SH-SY5Y (cell line): ENCODE data around the gene DPYD.

Experiments used
- GATA2 ChIP-seq: IDR thresholded peaks from 2 replicates; pipeline ENCODE4 v1.6.1; 2011; ENCODE audit warnings: mild to moderate bottlenecking, low read depth, low read length
- GATA3 ChIP-seq: IDR thresholded peaks from 2 replicates; pipeline ENCODE4 v1.6.1; 2011; ENCODE audit warnings: low read depth, mild to moderate bottlenecking, low read length, moderate library complexity

DPYD gene

GRCh38 chr1:97441966-97442365, 478.9 kb downstream of the DPYD start:
- TF ChIP-seq GATA2 (no peak), GATA3 (no peak)

- TF ChIP-seq GATA2 (no peak), GATA3 (no peak)
These were observed 487.0 kb downstream of the DPYD start for GRCh38 chr1:97433824-97434177.

- TF ChIP-seq GATA2 = no peak
- no peak for TF ChIP-seq GATA3
These were observed 487.6 kb downstream of the DPYD start for GRCh38 chr1:97433094-97433823.

- TF ChIP-seq GATA2 (no peak), GATA3 (no peak)
These were observed 493.5 kb downstream of the DPYD start for GRCh38 chr1:97427371-97427770.

- TF ChIP-seq GATA2 (no peak), GATA3 (no peak)
These were observed 496.6 kb downstream of the DPYD start for GRCh38 chr1:97424209-97424608.

- no peak for TF ChIP-seq GATA3
- TF ChIP-seq GATA2 = no peak
These were observed 497.4 kb downstream of the DPYD start for GRCh38 chr1:97423403-97423802.

GRCh38 chr1:97417661-97418060, 503.2 kb downstream of the DPYD start:
- TF ChIP-seq GATA2 = no peak
- no peak for TF ChIP-seq GATA3

GRCh38 chr1:97414682-97415312, 506.0 kb downstream of the DPYD start:
- TF ChIP-seq GATA2 (no peak), GATA3 (no peak)

GRCh38 chr1:97412737-97413136, 508.1 kb downstream of the DPYD start:
- no peak for TF ChIP-seq GATA3
- no peak for TF ChIP-seq GATA2

- TF ChIP-seq GATA3 = no peak
- no peak for TF ChIP-seq GATA2
These were observed 508.7 kb downstream of the DPYD start for GRCh38 chr1:97412166-97412565.

- TF ChIP-seq GATA2 (no peak), GATA3 (no peak)
These were observed 524.4 kb downstream of the DPYD start for GRCh38 chr1:97396463-97396862.

- TF ChIP-seq GATA3 (no peak), GATA2 (no peak)
These were observed 528.1 kb downstream of the DPYD start for GRCh38 chr1:97392701-97393100.

GRCh38 chr1:97385536-97386277, 535.1 kb downstream of the DPYD start:
- TF ChIP-seq GATA2 (no peak), GATA3 (no peak)

GRCh38 chr1:97384294-97384968, 536.4 kb downstream of the DPYD start:
- no peak for TF ChIP-seq GATA2
- TF ChIP-seq GATA3 = no peak
